Measurements from ENCODE around the gene SRPX2. TPM values are rescaled to one million over a fixed set of nuclear protein-coding genes. Genes with fewer than 3 reads are reported as not detected.
A peak's percentile ranks its signal among the peaks of the same experiment; 100 is the strongest.

SRPX2 gene
- total and polyA plus RNA-seq, 4 donors = 5.6 to 19.1 (median 10.9) TPM

GRCh38 chrX:100674705-100675104, 30.7 kb downstream of the SRPX2 start:
- DNase-seq (no peak), ATAC-seq (ENCODE audit: insufficient read depth, low FRiP score) (no peak)
- Histone ChIP-seq H3K9ac (ENCODE audit: insufficient read depth in 1 of 2, low read length in 2 of 2) (no peak overlapping the region), H3K27ac (ENCODE audit: low read depth in 1 of 2, low read length in 1 of 2) (no peak overlapping the region), H3K27me3 (ENCODE audit: control insufficient read depth in 3 of 3, insufficient read depth in 3 of 3, low read length in 2 of 3) (peaks cover 6 to 32% (median 18%) of the 10 kb centered on the region in 3 donors), H3K4me3 (no peak overlapping the region), H3K36me3 (ENCODE audit: control insufficient read depth in 4 of 4, insufficient read depth in 4 of 4, low read length in 4 of 4) (peaks cover 0 to 5% (median 0%) of the 10 kb centered on the region in 4 donors), H3K9me3 (ENCODE audit: control insufficient read depth in 4 of 4, insufficient read depth in 3 of 4, low read length in 3 of 4) (peaks cover 0 to 2% (median 0%) of the 10 kb centered on the region in 4 donors), H3K4me1 (ENCODE audit: control insufficient read depth in 5 of 5, insufficient read depth in 5 of 5, low read length in 5 of 5) (peaks cover 0 to 4% (median 0%) of the 10 kb centered on the region in 5 donors)
- no peak for TF ChIP-seq CTCF (IDR thresholded peaks at IDR 0.05; ENCODE audit: control extremely low read depth, extremely low read depth)
- WGBS, 2 donors = 51 to 65% methylated on average over 2 of the region's 2 CpGs

GRCh38 chrX:100677611-100678181, 33.7 kb downstream of the SRPX2 start:
- H3K9me3 ChIP-seq (ENCODE audit: control insufficient read depth in 4 of 4, insufficient read depth in 3 of 4, low read length in 3 of 4) = no peaks in the 10 kb centered on the region
- WGBS, 2 donors = 60 to 80% methylated on average over 5 of the region's 5 CpGs
- no peak for TF ChIP-seq CTCF (IDR thresholded peaks at IDR 0.05; ENCODE audit: control extremely low read depth, extremely low read depth)
- H3K27me3 ChIP-seq (ENCODE audit: control insufficient read depth in 3 of 3, insufficient read depth in 3 of 3, low read length in 2 of 3) = peaks cover 3 to 38% (median 12%) of the 10 kb centered on the region in 3 donors
- no peak for ATAC-seq (ENCODE audit: insufficient read depth, low FRiP score)
- peaks cover 0 to 4% (median 0%) of the 10 kb centered on the region in 5 donors for H3K4me1 ChIP-seq (ENCODE audit: control insufficient read depth in 5 of 5, insufficient read depth in 5 of 5, low read length in 5 of 5)
- no peak overlapping the region for H3K27ac ChIP-seq (ENCODE audit: low read depth in 1 of 2, low read length in 1 of 2)
- no peak overlapping the region for H3K9ac ChIP-seq (ENCODE audit: insufficient read depth in 1 of 2, low read length in 2 of 2)
- DNase-seq = peak in 1 of 3 donors; percentile 56
- no peaks in the 10 kb centered on the region for H3K36me3 ChIP-seq (ENCODE audit: control insufficient read depth in 4 of 4, insufficient read depth in 4 of 4, low read length in 4 of 4)
- no peak overlapping the region for H3K4me3 ChIP-seq

GRCh38 chrX:100680756-100681155, 36.8 kb downstream of the SRPX2 start:
- TF ChIP-seq CTCF (IDR thresholded peaks at IDR 0.05; ENCODE audit: control extremely low read depth, extremely low read depth) = no peak

GRCh38 chrX:100681599-100681998, 37.6 kb downstream of the SRPX2 start:
- H3K27ac ChIP-seq (ENCODE audit: low read depth in 1 of 2, low read length in 1 of 2) = no peak overlapping the region
- H3K36me3 ChIP-seq (ENCODE audit: control insufficient read depth in 4 of 4, insufficient read depth in 4 of 4, low read length in 4 of 4) = peaks cover 0 to 5% (median 0%) of the 10 kb centered on the region in 4 donors
- ATAC-seq (ENCODE audit: insufficient read depth, low FRiP score) = no peak
- peaks cover 0 to 20% (median 10%) of the 10 kb centered on the region in 3 donors for H3K27me3 ChIP-seq (ENCODE audit: control insufficient read depth in 3 of 3, insufficient read depth in 3 of 3, low read length in 2 of 3)
- WGBS, 2 donors = 62 to 87% methylated on average over 3 of the region's 3 CpGs
- H3K4me1 ChIP-seq (ENCODE audit: control insufficient read depth in 5 of 5, insufficient read depth in 5 of 5, low read length in 5 of 5) = no peaks in the 10 kb centered on the region
- no peaks in the 10 kb centered on the region for H3K9me3 ChIP-seq (ENCODE audit: control insufficient read depth in 4 of 4, insufficient read depth in 3 of 4, low read length in 3 of 4)
- H3K4me3 ChIP-seq = no peak overlapping the region
- H3K9ac ChIP-seq (ENCODE audit: insufficient read depth in 1 of 2, low read length in 2 of 2) = no peak overlapping the region
- TF ChIP-seq CTCF (IDR thresholded peaks at IDR 0.05; ENCODE audit: control extremely low read depth, extremely low read depth) = no peak
- DNase-seq = no peak

More at GRCh38 chrX:100680756-100681155, 36.8 kb downstream of the SRPX2 start:
- WGBS, 2 donors = 47 to 74% methylated on average over 2 of the region's 2 CpGs
- Histone ChIP-seq H3K27ac (ENCODE audit: low read depth in 1 of 2, low read length in 1 of 2) (no peak overlapping the region), H3K4me3 (no peak overlapping the region), H3K36me3 (ENCODE audit: control insufficient read depth in 4 of 4, insufficient read depth in 4 of 4, low read length in 4 of 4) (no peaks in the 10 kb centered on the region), H3K9ac (ENCODE audit: insufficient read depth in 1 of 2, low read length in 2 of 2) (no peak overlapping the region), H3K9me3 (ENCODE audit: control insufficient read depth in 4 of 4, insufficient read depth in 3 of 4, low read length in 3 of 4) (no peaks in the 10 kb centered on the region), H3K4me1 (ENCODE audit: control insufficient read depth in 5 of 5, insufficient read depth in 5 of 5, low read length in 5 of 5) (no peaks in the 10 kb centered on the region), H3K27me3 (ENCODE audit: control insufficient read depth in 3 of 3, insufficient read depth in 3 of 3, low read length in 2 of 3) (peaks cover 0 to 25% (median 10%) of the 10 kb centered on the region in 3 donors)
- DNase-seq (no peak), ATAC-seq (ENCODE audit: insufficient read depth, low FRiP score) (no peak)
